Measurements from ENCODE around the gene TSHZ2. TPM values are rescaled to one million over a fixed set of nuclear protein-coding genes. Genes with fewer than 3 reads are reported as not detected.

TSHZ2 gene
- total and polyA plus RNA-seq, 2 of the 4 experiments (the other 2 are of a cell fraction) = under 0.01 to 0.02 TPM

GRCh38 chr20:53362736-53363135, 390.6 kb downstream of the TSHZ2 start:
- ChIA-PET POLR2A (ENCODE audit: unreplicated experiment) (no interaction called here), CTCF (no interaction called here)
- H3K4me1 ChIP-seq (ENCODE audit: control insufficient read depth, insufficient read depth, low read length) = no peaks in the 10 kb centered on the region
- 80% methylated on average over 1 of the region's 8 CpGs; no CpG with 5 or more reads in 1 of the 2 experiments for WGBS, 2 experiments (ENCODE audit: extremely low coverage in 2 of 2, insufficient read length in 1 of 2)
- no peak for DNase-seq
- H3K18ac ChIP-seq (ENCODE audit: low read depth, low read length) = no peak overlapping the region
- H4K20me1 ChIP-seq (ENCODE audit: insufficient read depth, low read length) = no peaks in the 10 kb centered on the region
- H3K27me3 ChIP-seq (ENCODE audit: control insufficient read depth, insufficient read depth, low read length) = no peaks in the 10 kb centered on the region; the same call in 1 of the 2 replicates
- H2AFZ ChIP-seq (replicated peaks; ENCODE audit: low read length, poor library complexity) = no peak overlapping the region
- H3K4me3 ChIP-seq (ENCODE audit: insufficient read depth, low read depth, low read length) = no peak overlapping the region
- H2AK9ac ChIP-seq (replicated peaks; ENCODE audit: low read depth, low read length, poor library complexity) = no peak overlapping the region
- BruUV-seq (replicated peaks) = no TSS peak
- dilution Hi-C loops (cut with HindIII; ENCODE audit: low sequenced_read_pairs, unreplicated experiment) = no loop called here
- H2AK5ac ChIP-seq (ENCODE audit: low read depth, low read length) = no peak overlapping the region
- H3K4me2 ChIP-seq (ENCODE audit: low read depth, low read length) = no peak overlapping the region
- no peak overlapping the region for H3K9ac ChIP-seq (ENCODE audit: low read depth, low read length)
- no peaks in the 10 kb centered on the region for H3K79me1 ChIP-seq (ENCODE audit: low read depth in 1 of 2, low read length in 2 of 2)
- H2BK120ac ChIP-seq (ENCODE audit: low read depth, low read length) = no peak overlapping the region
- no peaks in the 10 kb centered on the region for H3K9me1 ChIP-seq (ENCODE audit: insufficient read depth, low read length)
- H3K56ac ChIP-seq (ENCODE audit: extremely low read depth, insufficient read depth, low read length) = no peak overlapping the region
- no peak overlapping the region for H4K91ac ChIP-seq (ENCODE audit: insufficient read depth, low read depth, low read length)
- no peak overlapping the region for H2BK5ac ChIP-seq (ENCODE audit: low read depth, low read length, poor library complexity, severe bottlenecking)
- intact Hi-C loops (cut with micrococcal nuclease) = no loop called here
- no peak overlapping the region for H3K14ac ChIP-seq (replicated peaks; ENCODE audit: low read depth, low read length)
- no peak overlapping the region for H2BK15ac ChIP-seq (ENCODE audit: low read depth, low read length)
- no peak overlapping the region for H3K27ac ChIP-seq (ENCODE audit: insufficient read depth, low read length)
- H4K5ac ChIP-seq (ENCODE audit: low read depth, low read length) = no peak overlapping the region
- H2BK20ac ChIP-seq (ENCODE audit: low read depth, low read length) = no peak overlapping the region
- ATAC-seq (ENCODE audit: low read depth) = no peak
- no peak for TF ChIP-seq MAZ (IDR thresholded peaks at IDR 0.05; ENCODE audit: borderline replicate concordance, low read depth, low read length)
- no peak for TF ChIP-seq NFE2L2 (IDR thresholded peaks at IDR 0.05; ENCODE audit: low read depth, low read length)
- TF ChIP-seq RFX5 (IDR thresholded peaks at IDR 0.05; ENCODE audit: low read depth, low read length) = no peak
- no peak for TF ChIP-seq MAFK (IDR thresholded peaks at IDR 0.05; ENCODE audit: low read depth, low read length)
- TF ChIP-seq POLR2A (IDR thresholded peaks at IDR 0.05; ENCODE audit: low read depth, low read length) = no peak
- no peak for TF ChIP-seq CEBPB (IDR thresholded peaks at IDR 0.05; ENCODE audit: low read depth, low read length)
- TF ChIP-seq RCOR1 (IDR thresholded peaks at IDR 0.05; ENCODE audit: insufficient replicate concordance, low read length) = no peak
- TF ChIP-seq MXI1 (IDR thresholded peaks at IDR 0.05; ENCODE audit: borderline replicate concordance, low read depth, low read length) = no peak
- TF ChIP-seq, protein P1, sequence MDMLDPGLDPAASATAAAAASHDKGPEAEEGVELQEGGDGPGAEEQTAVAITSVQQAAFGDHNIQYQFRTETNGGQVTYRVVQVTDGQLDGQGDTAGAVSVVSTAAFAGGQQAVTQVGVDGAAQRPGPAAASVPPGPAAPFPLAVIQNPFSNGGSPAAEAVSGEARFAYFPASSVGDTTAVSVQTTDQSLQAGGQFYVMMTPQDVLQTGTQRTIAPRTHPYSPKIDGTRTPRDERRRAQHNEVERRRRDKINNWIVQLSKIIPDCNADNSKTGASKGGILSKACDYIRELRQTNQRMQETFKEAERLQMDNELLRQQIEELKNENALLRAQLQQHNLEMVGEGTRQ (IDR thresholded peaks at IDR 0.05; ENCODE audit: low read depth, low read length) = no peak
- no peak for TF ChIP-seq BHLHE40 (IDR thresholded peaks at IDR 0.05; ENCODE audit: low read depth, low read length)
- TF ChIP-seq, protein P2, sequence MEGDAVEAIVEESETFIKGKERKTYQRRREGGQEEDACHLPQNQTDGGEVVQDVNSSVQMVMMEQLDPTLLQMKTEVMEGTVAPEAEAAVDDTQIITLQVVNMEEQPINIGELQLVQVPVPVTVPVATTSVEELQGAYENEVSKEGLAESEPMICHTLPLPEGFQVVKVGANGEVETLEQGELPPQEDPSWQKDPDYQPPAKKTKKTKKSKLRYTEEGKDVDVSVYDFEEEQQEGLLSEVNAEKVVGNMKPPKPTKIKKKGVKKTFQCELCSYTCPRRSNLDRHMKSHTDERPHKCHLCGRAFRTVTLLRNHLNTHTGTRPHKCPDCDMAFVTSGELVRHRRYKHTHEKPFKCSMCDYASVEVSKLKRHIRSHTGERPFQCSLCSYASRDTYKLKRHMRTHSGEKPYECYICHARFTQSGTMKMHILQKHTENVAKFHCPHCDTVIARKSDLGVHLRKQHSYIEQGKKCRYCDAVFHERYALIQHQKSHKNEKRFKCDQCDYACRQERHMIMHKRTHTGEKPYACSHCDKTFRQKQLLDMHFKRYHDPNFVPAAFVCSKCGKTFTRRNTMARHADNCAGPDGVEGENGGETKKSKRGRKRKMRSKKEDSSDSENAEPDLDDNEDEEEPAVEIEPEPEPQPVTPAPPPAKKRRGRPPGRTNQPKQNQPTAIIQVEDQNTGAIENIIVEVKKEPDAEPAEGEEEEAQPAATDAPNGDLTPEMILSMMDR (conservative IDR thresholded peaks at IDR 0.05; ENCODE audit: low read depth, low read length) = no peak
- no peak for TF ChIP-seq RAD21 (IDR thresholded peaks at IDR 0.05; ENCODE audit: low read length)
- no peak for TF ChIP-seq FOS (IDR thresholded peaks at IDR 0.05; ENCODE audit: low read depth, low read length)
- no peak for TF ChIP-seq SMC3 (IDR thresholded peaks at IDR 0.05; ENCODE audit: low read depth, low read length)
- no peaks in the 10 kb centered on the region for H3K9me3 ChIP-seq (ENCODE audit: control insufficient read depth, insufficient read depth, low read length)
- no peak overlapping the region for H4K8ac ChIP-seq (ENCODE audit: low read depth in 2 of 2, low read length in 2 of 2)
- H3K23ac ChIP-seq (ENCODE audit: low read depth, low read length) = no peak overlapping the region
- in situ Hi-C loops (cut with MboI; ENCODE audit: low sequenced_read_pairs) = no loop called here
- H3K4ac ChIP-seq (ENCODE audit: low read depth, low read length) = no peak overlapping the region
- no peaks in the 10 kb centered on the region for H3K36me3 ChIP-seq (ENCODE audit: control insufficient read depth, insufficient read depth, low read length)

All from IMR-90 (cell line).